ENCODE results near the gene HDAC7. TPM values are rescaled to one million over a fixed set of nuclear protein-coding genes. Genes with fewer than 3 reads are reported as not detected.

Gene HDAC7
- total and polyA plus RNA-seq, 4 donors, result 13.5 to 64.2 (median 32.0) TPM

DNA sequence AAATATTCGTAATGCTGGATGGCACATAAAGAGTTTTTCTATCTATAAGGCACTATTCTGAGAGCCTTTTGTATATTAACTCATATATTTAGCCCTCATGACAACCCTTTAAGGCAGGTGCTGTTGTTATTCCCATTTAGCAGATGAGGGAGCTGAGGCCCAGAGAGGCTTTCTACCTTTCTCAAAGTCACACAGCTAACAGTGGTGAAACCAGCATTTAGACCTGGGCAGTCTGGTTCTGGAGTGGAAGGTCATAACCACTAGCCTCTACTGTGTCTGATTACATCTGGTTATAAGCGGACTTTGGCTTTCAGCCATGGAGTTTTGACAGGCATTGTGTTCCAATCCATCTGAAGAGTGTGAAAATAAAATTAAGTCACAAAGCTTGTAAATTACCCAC, 41.2 kb upstream of the HDAC7 start:
- H3K27me3 ChIP-seq (ENCODE audit: control insufficient read depth, insufficient read depth, low read length), result no peaks in the 10 kb centered on the region
- no peaks in the 10 kb centered on the region for H3K9me3 ChIP-seq (ENCODE audit: control insufficient read depth, insufficient read depth, low read length)
- no peak overlapping the region for H3K27ac ChIP-seq (ENCODE audit: low read depth, low read length)
- no peak for DNase-seq (ENCODE audit: low read depth in 4 of 6, low spot score in 6 of 6)
- WGBS (ENCODE audit: insufficient coverage), result no CpG with 5 or more reads among the region's 2 CpGs
- no peaks in the 10 kb centered on the region for H3K4me1 ChIP-seq (ENCODE audit: control insufficient read depth, insufficient read depth, low read length)
- no peak overlapping the region for H3K4me3 ChIP-seq (ENCODE audit: low read depth, low read length)
- H3K36me3 ChIP-seq (ENCODE audit: control insufficient read depth, insufficient read depth, low read length), result no peaks in the 10 kb centered on the region

DNA sequence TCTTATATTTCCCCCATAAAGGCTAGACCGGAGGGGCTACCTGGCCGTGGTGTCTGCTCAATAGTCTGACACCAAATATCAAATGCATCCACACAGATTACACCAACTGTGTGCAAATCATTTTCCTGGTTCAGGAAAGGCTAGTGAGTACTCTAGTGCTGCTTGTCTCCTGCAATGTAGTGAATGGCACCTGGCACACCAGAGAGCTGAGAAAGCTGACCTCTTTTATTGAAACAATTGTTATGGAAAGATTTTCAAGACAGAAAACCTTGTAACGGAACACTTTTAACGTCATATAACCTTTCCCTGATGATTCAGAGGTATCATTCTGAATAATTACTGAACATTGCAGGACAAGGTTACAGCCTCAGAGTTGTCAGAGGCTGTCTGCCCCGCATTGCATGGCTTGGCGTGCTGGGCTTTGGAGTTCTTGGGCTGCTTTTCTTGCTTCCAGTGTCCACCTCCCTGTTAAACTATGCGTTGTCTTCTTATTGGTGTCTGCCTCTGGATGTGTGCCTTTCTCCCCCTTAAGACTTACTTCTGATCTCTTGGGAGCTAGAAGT, 40.7 kb upstream of the HDAC7 start:
- Histone ChIP-seq H3K4me1 (ENCODE audit: control insufficient read depth, insufficient read depth, low read length) (no peaks in the 10 kb centered on the region), H3K9me3 (ENCODE audit: control insufficient read depth, insufficient read depth, low read length) (no peaks in the 10 kb centered on the region), H3K4me3 (ENCODE audit: low read depth, low read length) (no peak overlapping the region), H3K27ac (ENCODE audit: low read depth, low read length) (no peak overlapping the region), H3K27me3 (ENCODE audit: control insufficient read depth, insufficient read depth, low read length) (no peaks in the 10 kb centered on the region), H3K36me3 (ENCODE audit: control insufficient read depth, insufficient read depth, low read length) (no peaks in the 10 kb centered on the region)
- WGBS (ENCODE audit: insufficient coverage), result 88% methylated on average over 5 of the region's 7 CpGs
- no peak for DNase-seq (ENCODE audit: low read depth in 4 of 6, low spot score in 6 of 6)

DNA sequence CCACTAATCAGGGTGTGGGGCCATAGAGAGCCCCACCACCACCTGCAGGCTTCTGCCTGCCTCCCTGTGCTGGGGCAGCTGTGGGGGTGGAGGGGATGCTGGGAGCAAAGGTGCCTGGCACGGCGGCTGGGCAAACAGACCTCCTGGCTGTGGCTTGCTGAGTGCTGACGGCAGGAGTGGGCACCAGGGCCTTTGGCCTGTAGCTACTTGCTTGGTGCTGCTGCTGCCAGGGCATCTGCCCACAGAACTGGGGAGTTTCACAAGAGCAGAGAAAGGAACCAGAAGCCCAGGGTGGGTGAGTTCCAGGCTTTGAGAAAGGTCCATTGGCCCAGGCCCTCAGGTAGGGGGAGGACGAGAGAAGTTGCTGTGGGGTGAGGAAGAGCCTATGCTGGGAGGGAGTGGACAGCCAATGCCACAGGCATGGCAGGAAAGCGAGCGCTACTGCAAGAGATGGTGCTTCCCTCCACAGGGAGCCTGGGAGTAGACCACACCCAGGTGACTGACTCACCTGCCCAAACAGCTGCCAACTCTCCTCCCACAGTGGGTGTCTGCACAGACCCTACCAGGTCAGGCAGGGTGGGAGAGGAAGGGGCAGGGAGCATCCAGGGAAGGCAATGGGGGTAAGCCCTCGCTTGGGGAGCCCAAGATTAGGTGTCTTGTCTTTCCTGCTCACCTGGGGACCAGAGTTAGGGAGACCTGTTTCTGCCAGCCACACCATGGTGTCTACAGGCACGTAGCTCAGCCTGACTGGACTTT, 39.0 kb upstream of the HDAC7 start:
- 92% methylated on average over 7 of the region's 8 CpGs for WGBS (ENCODE audit: insufficient coverage)
- no peaks in the 10 kb centered on the region for H3K36me3 ChIP-seq (ENCODE audit: control insufficient read depth, insufficient read depth, low read length)
- H3K4me1 ChIP-seq (ENCODE audit: control insufficient read depth, insufficient read depth, low read length), result no peaks in the 10 kb centered on the region
- DNase-seq (ENCODE audit: low read depth in 4 of 6, low spot score in 6 of 6), result no peak
- H3K9me3 ChIP-seq (ENCODE audit: control insufficient read depth, insufficient read depth, low read length), result no peaks in the 10 kb centered on the region
- H3K4me3 ChIP-seq (ENCODE audit: low read depth, low read length), result no peak overlapping the region
- H3K27ac ChIP-seq (ENCODE audit: low read depth, low read length), result no peak overlapping the region
- no peaks in the 10 kb centered on the region for H3K27me3 ChIP-seq (ENCODE audit: control insufficient read depth, insufficient read depth, low read length)

DNA sequence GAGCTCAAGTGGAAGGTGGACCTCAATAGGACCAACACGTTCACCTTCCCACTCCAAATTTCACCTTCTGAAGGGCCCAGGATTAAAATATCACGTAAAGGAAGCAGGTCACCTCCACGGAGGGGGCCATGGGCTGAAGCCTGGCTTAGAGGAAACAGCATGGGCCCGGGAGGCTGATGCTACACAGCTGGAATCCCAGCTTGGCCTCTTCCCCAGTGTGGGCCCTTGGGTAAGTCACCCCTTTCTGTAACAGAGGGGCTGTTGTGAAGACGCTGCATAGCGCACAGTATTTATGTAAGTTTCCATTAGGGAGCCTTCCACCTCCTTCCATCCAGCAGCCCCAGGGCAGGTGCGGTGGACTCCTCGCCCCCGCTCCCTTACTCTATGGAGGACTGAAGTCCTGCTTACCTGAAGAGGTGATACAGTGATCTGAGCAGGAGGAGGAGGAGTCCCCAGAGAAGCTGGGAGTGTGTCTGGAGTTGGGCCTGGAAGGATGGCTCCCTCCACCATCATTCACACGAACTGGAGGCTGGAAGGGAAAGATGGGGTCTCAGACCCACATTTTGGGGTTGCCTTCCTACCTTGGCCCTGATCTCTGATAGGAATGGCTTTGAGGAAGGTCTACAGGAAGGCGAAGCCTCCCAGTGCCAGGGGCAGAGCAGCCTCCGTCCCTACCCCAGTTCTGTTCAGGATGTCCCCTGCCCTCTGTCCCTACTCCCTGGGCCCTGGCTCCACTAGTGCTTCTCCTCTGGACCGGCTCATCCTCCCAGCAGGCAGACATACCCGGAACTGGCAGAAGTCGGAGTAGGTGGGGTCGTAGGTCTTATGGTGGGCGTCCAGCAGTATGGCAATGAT, 37.2 kb upstream of the HDAC7 start:
- 88% methylated on average over 11 of the region's 17 CpGs for WGBS (ENCODE audit: insufficient coverage)
- no peak for DNase-seq (ENCODE audit: low read depth in 4 of 6, low spot score in 6 of 6)
- Histone ChIP-seq H3K9me3 (ENCODE audit: control insufficient read depth, insufficient read depth, low read length) (no peaks in the 10 kb centered on the region), H3K36me3 (ENCODE audit: control insufficient read depth, insufficient read depth, low read length) (no peaks in the 10 kb centered on the region), H3K27ac (ENCODE audit: low read depth, low read length) (no peak overlapping the region), H3K4me1 (ENCODE audit: control insufficient read depth, insufficient read depth, low read length) (peaks cover 4% of the 10 kb centered on the region), H3K4me3 (ENCODE audit: low read depth, low read length) (no peak overlapping the region), H3K27me3 (ENCODE audit: control insufficient read depth, insufficient read depth, low read length) (no peaks in the 10 kb centered on the region)

DNA sequence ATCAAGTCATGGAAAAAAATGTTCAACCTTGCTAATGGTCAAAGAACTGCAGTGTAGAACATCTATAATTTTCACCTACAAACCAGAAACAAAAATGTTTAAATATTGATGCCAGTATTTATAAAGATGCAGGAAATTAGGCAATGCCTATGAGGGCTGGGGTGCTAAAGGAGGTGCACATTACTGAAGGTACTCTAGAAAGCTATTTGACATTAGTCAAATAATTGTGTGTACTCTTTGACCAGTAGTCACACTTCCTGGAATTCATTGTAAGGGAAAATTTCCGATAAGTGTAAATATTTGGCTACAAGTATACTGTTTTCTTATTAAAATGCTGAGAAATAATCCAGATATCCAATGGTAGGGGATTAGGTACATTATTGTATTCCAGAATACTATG, 36.4 kb upstream of the HDAC7 start:
- DNase-seq (ENCODE audit: low read depth in 4 of 6, low spot score in 6 of 6), result no peak
- Histone ChIP-seq H3K27me3 (ENCODE audit: control insufficient read depth, insufficient read depth, low read length) (no peaks in the 10 kb centered on the region), H3K4me3 (ENCODE audit: low read depth, low read length) (no peak overlapping the region), H3K27ac (ENCODE audit: low read depth, low read length) (no peak overlapping the region), H3K4me1 (ENCODE audit: control insufficient read depth, insufficient read depth, low read length) (peaks cover 4% of the 10 kb centered on the region), H3K9me3 (ENCODE audit: control insufficient read depth, insufficient read depth, low read length) (no peaks in the 10 kb centered on the region), H3K36me3 (ENCODE audit: control insufficient read depth, insufficient read depth, low read length) (no peaks in the 10 kb centered on the region)
- WGBS (ENCODE audit: insufficient coverage), result no CpG with 5 or more reads among the region's 1 CpG

DNA sequence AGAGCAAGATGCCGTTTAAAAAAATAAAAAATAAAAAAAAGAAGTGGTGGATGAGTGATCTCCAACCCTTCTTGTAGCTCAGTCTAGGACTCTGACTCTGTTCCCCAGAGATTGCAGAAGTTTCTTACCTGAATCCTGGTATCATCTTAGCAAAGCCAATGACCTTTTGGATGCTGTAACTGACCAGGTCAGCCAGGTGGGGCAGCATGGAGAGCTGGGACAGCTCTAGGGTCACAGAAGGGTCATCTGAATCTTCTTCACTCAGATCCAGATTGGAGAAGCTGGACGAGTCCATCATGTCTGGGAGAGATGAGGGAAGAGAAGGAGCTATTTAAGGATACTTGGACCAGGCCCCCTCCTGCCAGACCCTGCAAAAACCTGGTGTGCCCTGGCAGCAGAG, 35.8 kb upstream of the HDAC7 start:
- WGBS (ENCODE audit: insufficient coverage), result 74% methylated on average over 2 of the region's 2 CpGs
- peaks cover 4% of the 10 kb centered on the region for H3K4me1 ChIP-seq (ENCODE audit: control insufficient read depth, insufficient read depth, low read length)
- H3K36me3 ChIP-seq (ENCODE audit: control insufficient read depth, insufficient read depth, low read length), result no peaks in the 10 kb centered on the region
- DNase-seq (ENCODE audit: low read depth in 4 of 6, low spot score in 6 of 6), result no peak
- H3K4me3 ChIP-seq (ENCODE audit: low read depth, low read length), result no peak overlapping the region
- H3K27ac ChIP-seq (ENCODE audit: low read depth, low read length), result no peak overlapping the region
- no peaks in the 10 kb centered on the region for H3K9me3 ChIP-seq (ENCODE audit: control insufficient read depth, insufficient read depth, low read length)
- no peaks in the 10 kb centered on the region for H3K27me3 ChIP-seq (ENCODE audit: control insufficient read depth, insufficient read depth, low read length)

GRCh38 chr12:47854531-47854930, 34.8 kb upstream of the HDAC7 start:
- H3K36me3 ChIP-seq (ENCODE audit: control insufficient read depth, insufficient read depth, low read length), result no peaks in the 10 kb centered on the region
- no peak for DNase-seq (ENCODE audit: low read depth in 4 of 6, low spot score in 6 of 6)
- no peaks in the 10 kb centered on the region for H3K9me3 ChIP-seq (ENCODE audit: control insufficient read depth, insufficient read depth, low read length)
- peaks cover 4% of the 10 kb centered on the region for H3K4me1 ChIP-seq (ENCODE audit: control insufficient read depth, insufficient read depth, low read length)
- WGBS (ENCODE audit: insufficient coverage), result 93% methylated on average over 4 of the region's 5 CpGs
- no peaks in the 10 kb centered on the region for H3K27me3 ChIP-seq (ENCODE audit: control insufficient read depth, insufficient read depth, low read length)
- no peak overlapping the region for H3K27ac ChIP-seq (ENCODE audit: low read depth, low read length)
- H3K4me3 ChIP-seq (ENCODE audit: low read depth, low read length), result no peak overlapping the region

DNA sequence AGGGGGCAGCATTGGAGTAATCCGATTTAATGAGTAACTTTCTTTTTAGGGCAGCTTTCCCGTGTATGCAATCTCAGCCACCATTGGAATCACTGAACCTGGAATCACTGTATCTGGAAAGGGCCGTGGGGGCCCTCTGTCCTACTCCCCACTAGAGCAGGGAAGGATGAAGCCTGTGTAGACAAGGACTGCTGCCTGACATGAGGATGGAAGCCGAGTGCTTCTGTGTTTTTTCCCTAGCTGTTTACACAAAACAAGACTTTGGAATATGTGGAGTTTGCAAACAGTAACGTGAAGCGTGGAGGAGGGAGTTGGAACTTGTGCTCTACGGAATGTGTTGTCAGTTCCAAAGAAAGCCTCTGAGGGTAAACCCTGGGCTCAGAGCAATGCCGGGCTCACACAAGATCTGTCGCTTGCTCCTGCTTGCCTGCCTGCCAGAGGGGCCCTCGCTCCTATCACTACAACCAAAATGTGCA, 32.4 kb upstream of the HDAC7 start:
- Histone ChIP-seq H3K27ac (ENCODE audit: low read depth, low read length) (no peak overlapping the region), H3K9me3 (ENCODE audit: control insufficient read depth, insufficient read depth, low read length) (no peaks in the 10 kb centered on the region), H3K27me3 (ENCODE audit: control insufficient read depth, insufficient read depth, low read length) (no peaks in the 10 kb centered on the region), H3K4me3 (ENCODE audit: low read depth, low read length) (no peak overlapping the region), H3K36me3 (ENCODE audit: control insufficient read depth, insufficient read depth, low read length) (no peaks in the 10 kb centered on the region), H3K4me1 (ENCODE audit: control insufficient read depth, insufficient read depth, low read length) (peaks cover 4% of the 10 kb centered on the region)
- WGBS (ENCODE audit: insufficient coverage), result 70% methylated on average over 5 of the region's 10 CpGs
- DNase-seq (ENCODE audit: low read depth in 4 of 6, low spot score in 6 of 6), result peak in 1 of 6 donors; percentile 73

GRCh38 chr12:47851303-47851952, 31.7 kb upstream of the HDAC7 start:
- 71% methylated on average over 3 of the region's 3 CpGs for WGBS (ENCODE audit: insufficient coverage)
- Histone ChIP-seq H3K9me3 (ENCODE audit: control insufficient read depth, insufficient read depth, low read length) (no peaks in the 10 kb centered on the region), H3K27ac (ENCODE audit: low read depth, low read length) (no peak overlapping the region), H3K4me3 (ENCODE audit: low read depth, low read length) (no peak overlapping the region), H3K36me3 (ENCODE audit: control insufficient read depth, insufficient read depth, low read length) (no peaks in the 10 kb centered on the region), H3K27me3 (ENCODE audit: control insufficient read depth, insufficient read depth, low read length) (no peaks in the 10 kb centered on the region), H3K4me1 (ENCODE audit: control insufficient read depth, insufficient read depth, low read length) (peaks cover 4% of the 10 kb centered on the region)
- DNase-seq (ENCODE audit: low read depth in 4 of 6, low spot score in 6 of 6), result no peak

Data from spinal cord (tissue), 10 donors.